H1 (cell line): ENCODE results near the gene MAGEA9B. TPM values are rescaled to one million over a fixed set of nuclear protein-coding genes. Genes with fewer than 3 reads are reported as not detected.
A peak's percentile ranks its signal among the peaks of the same experiment; 100 is the strongest.

Experiments
- CTCF ChIA-PET: fragments of 300-600 bp; sonication (Branson Sonifier 250); formaldehyde crosslinking; loops from one replicate; lab custom pipeline; 2021; ENCODE audit not compliant: partially characterized antibody; lab: Charles Lee
- POLR2A ChIA-PET: fragments of 300-600 bp; sonication (Branson Sonifier 250); formaldehyde crosslinking; loops from one replicate; lab custom pipeline; 2021; ENCODE audit warnings: inconsistent platforms; ENCODE audit not compliant: partially characterized antibody; lab: Charles Lee
- DNase-seq, 2 experiments: peaks; one replicate each; pipeline versions ENCODE4 v3.0.0 to v3.0.0-alpha.2; 2010 to 2022; ENCODE audit warnings: low spot score in 2 of 2, low read depth in 1 of 2, mixed read lengths in 1 of 2
- FAIRE-seq: peaks from 2 replicates; lab custom pipeline; 2011; peaks lifted over from hg19 to GRCh38; lab: Jason Lieb, UNC
- H2AFZ ChIP-seq: 2 replicates; pipeline ENCODE4 v1.8.1; 2012; ENCODE audit warnings: low read length, inconsistent platforms
- H2AK5ac ChIP-seq: 2 replicates; pipeline ENCODE4 v1.6.1; 2013; ENCODE audit warnings: low read depth, low read length
- H2BK120ac ChIP-seq: replicated peaks from 2 replicates; pipeline ENCODE3; 2013; ENCODE audit warnings: low read depth, low read length, inconsistent platforms
- H2BK12ac ChIP-seq: 2 replicates; pipeline ENCODE4 v1.6.1; 2013; ENCODE audit warnings: low read depth, low read length
- H2BK15ac ChIP-seq: 2 replicates; pipeline ENCODE4 v1.6.1; 2013; ENCODE audit warnings: low read length
- H2BK20ac ChIP-seq: 2 replicates; pipeline ENCODE4 v1.6.1; 2013; ENCODE audit warnings: low read length
- H2BK5ac ChIP-seq: 2 replicates; pipeline ENCODE4 v1.6.1; 2013; ENCODE audit warnings: low read depth, low read length
- H3K14ac ChIP-seq: 2 replicates; pipeline ENCODE4 v1.6.1; 2013; ENCODE audit warnings: inconsistent platforms; ENCODE audit not compliant: insufficient read length
- H3K18ac ChIP-seq: 2 replicates; pipeline ENCODE4 v1.6.1; 2013; ENCODE audit warnings: low read length; ENCODE audit errors: extremely low read depth
- H3K23ac ChIP-seq: 2 replicates; pipeline ENCODE4 v1.6.1; 2013; ENCODE audit warnings: inconsistent platforms; ENCODE audit not compliant: insufficient read length
- H3K23me2 ChIP-seq: 2 replicates; pipeline ENCODE4 v1.6.1; 2013; ENCODE audit warnings: low read depth, low read length
- H3K27ac ChIP-seq: 2 replicates; pipeline ENCODE4 v1.6.1; 2011; ENCODE audit warnings: low read depth, low read length, inconsistent platforms
- H3K27me3 ChIP-seq, 4 experiments: replicated peaks in 1 of 4; 1 replicate in 1 of 4; 2 replicates in 3 of 4; pipeline versions ENCODE4 v1.6.1 to v1.8.1; 2011 to 2013; ENCODE audit warnings: low read length in 3 of 4, mild to moderate bottlenecking in 3 of 4, inconsistent platforms in 2 of 4, mixed read lengths in 2 of 4, moderate library complexity in 1 of 4; ENCODE audit not compliant: control insufficient read depth in 3 of 4, insufficient read depth in 3 of 4; ENCODE audit errors: extremely low read depth in 1 of 4
- H3K36me3 ChIP-seq, 4 experiments: 2 replicates each; pipeline versions ENCODE4 v1.6.1 to v1.8.1; 2011 to 2013; ENCODE audit warnings: mild to moderate bottlenecking in 4 of 4, low read length in 3 of 4, moderate library complexity in 2 of 4, control low read depth in 1 of 4, inconsistent platforms in 1 of 4; ENCODE audit not compliant: insufficient read depth in 4 of 4, control insufficient read depth in 2 of 4
- H3K4ac ChIP-seq: replicated peaks from 2 replicates; pipeline ENCODE3; 2013; ENCODE audit warnings: low read length, low read depth, mixed read lengths, inconsistent platforms; ENCODE audit not compliant: insufficient read length
- H3K4me1 ChIP-seq, 4 experiments: replicated peaks in 1 of 4; 1 replicate in 1 of 4; 2 replicates in 3 of 4; pipeline versions ENCODE4 v1.6.1 to v1.8.1; 2011 to 2013; ENCODE audit warnings: low read length in 3 of 4, inconsistent platforms in 2 of 4, mixed read lengths in 1 of 4; ENCODE audit not compliant: insufficient read depth in 4 of 4, control insufficient read depth in 3 of 4
- H3K4me2 ChIP-seq, 2 experiments: 2 replicates each; pipeline versions ENCODE4 v1.6.1 to v1.8.1; 2011 to 2013; ENCODE audit warnings: low read depth in 2 of 2, low read length in 2 of 2, control low read depth in 1 of 2, inconsistent platforms in 1 of 2, mild to moderate bottlenecking in 1 of 2; ENCODE audit not compliant: insufficient read depth in 1 of 2
- H3K4me3 ChIP-seq, 4 experiments: fragments of 200-600, 300-600 bp in 1 of 4; sonication (generic), shearing (Covaris generic), sonication (Bioruptor Twin) in 1 of 4; 2 replicates each; pipeline versions ENCODE4 v1.5.1 to v1.8.1; 2011 to 2016; ENCODE audit warnings: low read length in 4 of 4, low read depth in 3 of 4, control low read depth in 2 of 4, inconsistent platforms in 2 of 4, mild to moderate bottlenecking in 2 of 4, mixed read lengths in 1 of 4, moderate library complexity in 1 of 4; ENCODE audit not compliant: insufficient read depth in 2 of 4; ENCODE audit errors: extremely low read depth in 1 of 4
- H3K56ac ChIP-seq: replicated peaks from 2 replicates; pipeline ENCODE3; 2013; ENCODE audit warnings: low read depth, mild to moderate bottlenecking, mixed read lengths, low read length, inconsistent platforms; ENCODE audit not compliant: insufficient read length
- H3K79me1 ChIP-seq: 2 replicates; pipeline ENCODE4 v1.6.1; 2013; ENCODE audit warnings: low read depth, low read length, control low read depth
- H3K79me2 ChIP-seq, 2 experiments: 2 replicates each; pipeline versions ENCODE4 v1.6.1 to v1.8.1; 2012 to 2013; ENCODE audit warnings: low read length in 2 of 2, mild to moderate bottlenecking in 2 of 2, inconsistent platforms in 1 of 2; ENCODE audit not compliant: insufficient read depth in 2 of 2, control insufficient read depth in 1 of 2
- H3K9ac ChIP-seq, 4 experiments: replicated peaks in 1 of 4; 1 replicate in 1 of 4; 2 replicates in 3 of 4; pipeline versions ENCODE4 v1.6.1 to v1.8.1; 2011 to 2013; ENCODE audit warnings: low read depth in 3 of 4, low read length in 3 of 4, control low read depth in 2 of 4, mild to moderate bottlenecking in 2 of 4, moderate library complexity in 2 of 4, inconsistent platforms in 1 of 4; ENCODE audit errors: extremely low read depth in 1 of 4
- H3K9me3 ChIP-seq, 2 experiments: 2 replicates each; pipeline versions ENCODE4 v1.6.1 to v1.8.1; 2012 to 2013; ENCODE audit warnings: mild to moderate bottlenecking in 2 of 2, moderate library complexity in 2 of 2, control low read depth in 1 of 2, inconsistent platforms in 1 of 2, low read depth in 1 of 2, low read length in 1 of 2, mixed read lengths in 1 of 2; ENCODE audit not compliant: insufficient read depth in 2 of 2
- H4K20me1 ChIP-seq, 2 experiments: replicated peaks in 1 of 2; 2 replicates each; pipeline versions ENCODE3 to v1.8.1; 2011 to 2013; ENCODE audit warnings: inconsistent platforms in 2 of 2, low read length in 2 of 2, mild to moderate bottlenecking in 1 of 2; ENCODE audit not compliant: insufficient read depth in 2 of 2, control insufficient read depth in 1 of 2
- H4K5ac ChIP-seq: 2 replicates; pipeline ENCODE4 v1.6.1; 2013; ENCODE audit warnings: low read length, low read depth, mixed read lengths, inconsistent platforms; ENCODE audit not compliant: insufficient read length
- H4K8ac ChIP-seq: 2 replicates; pipeline ENCODE4 v1.8.0; 2013; ENCODE audit warnings: mild to moderate bottlenecking, moderate library complexity, low read length, inconsistent platforms; ENCODE audit not compliant: insufficient read depth; ENCODE audit errors: extremely low read depth
- H4K91ac ChIP-seq: replicated peaks from 2 replicates; pipeline ENCODE3; 2013; ENCODE audit warnings: low read length, mixed read lengths, inconsistent platforms; ENCODE audit not compliant: insufficient read length
- CBX8 ChIP-seq: fragments of 300-800, 300-1000 bp; sonication (generic); IDR thresholded peaks from 2 replicates; pipeline ENCODE4 v1.7.1; 2016; ENCODE audit warnings: low read depth, low read length, borderline replicate concordance
- CREB1 ChIP-seq: IDR thresholded peaks from 2 replicates; pipeline ENCODE4 v1.6.1; 2012; ENCODE audit warnings: inconsistent platforms
- GABPA ChIP-seq: IDR thresholded peaks from 2 replicates; pipeline ENCODE4 v1.6.1; 2011; ENCODE audit warnings: mild to moderate bottlenecking, low read length, moderate library complexity, borderline replicate concordance; ENCODE audit not compliant: insufficient read depth
- GTF2F1 ChIP-seq: IDR thresholded peaks from 2 replicates; pipeline ENCODE4 v1.6.1; 2012; ENCODE audit warnings: low read depth, low read length, improper control_type of control experiment, borderline replicate concordance
- JUN ChIP-seq: IDR thresholded peaks from 2 replicates; pipeline ENCODE4 v1.6.1; 2011; ENCODE audit warnings: low read depth, mild to moderate bottlenecking, improper control_type of control experiment, low read length
- JUND ChIP-seq: IDR thresholded peaks from 2 replicates; pipeline ENCODE4 v1.6.1; 2011; ENCODE audit warnings: mild to moderate bottlenecking, improper control_type of control experiment, low read length
- POU5F1 ChIP-seq: IDR thresholded peaks from 2 replicates; pipeline ENCODE4 v1.6.1; 2011; ENCODE audit warnings: low read depth, mild to moderate bottlenecking, low read length, moderate library complexity
- RNF2 ChIP-seq: fragments of 200-900, 300-1000 bp; sonication (generic); IDR thresholded peaks from 2 replicates; pipeline ENCODE4 v1.7.1; 2016; ENCODE audit warnings: borderline replicate concordance, low read depth, mild to moderate bottlenecking, antibody characterized with exemption, low read length; ENCODE audit not compliant: poor library complexity, severe bottlenecking; ENCODE audit errors: missing control alignments
- SIN3A ChIP-seq, 2 experiments: IDR thresholded peaks in 1 of 2; conservative IDR thresholded peaks in 1 of 2; 2 replicates each; pipeline ENCODE4 v1.6.1; 2011 to 2012; ENCODE audit warnings: low read length in 2 of 2, improper control_type of control experiment in 1 of 2, low read depth in 1 of 2, mild to moderate bottlenecking in 1 of 2
- TAF7 ChIP-seq: optimal IDR thresholded peaks from 2 replicates; pipeline ENCODE3; 2011; ENCODE audit warnings: low read depth, mild to moderate bottlenecking, inconsistent platforms, low read length, moderate library complexity, borderline replicate concordance
- ZNF274 ChIP-seq: IDR thresholded peaks from 2 replicates; pipeline ENCODE4 v1.7.0; 2012; ENCODE audit warnings: low read length, borderline replicate concordance; ENCODE audit errors: extremely low read depth
- WGBS, 2 experiments: shearing (Covaris generic) in 1 of 2; methylation state at CpG; one replicate each; pipeline versions ENCODE4 v1.1.6 to v1.1.7; 2013 to 2015; ENCODE audit warnings: low lambda C conversion rate in 2 of 2, mixed read lengths in 2 of 2, inconsistent platforms in 1 of 2, low coverage in 1 of 2, missing lambda C conversion rate in 1 of 2; ENCODE audit not compliant: insufficient replicate concordance in 2 of 2, insufficient coverage in 1 of 2, insufficient read length in 1 of 2; ENCODE audit errors: extremely low coverage in 1 of 2, missing lambda C conversion rate in 1 of 2; 5-methylcytosine and 5-hydroxymethylcytosine counted together
- polyA plus RNA-seq, 7 experiments: library from polyadenylated mRNA; depleted of rRNA in 3 of 7; stranded (reverse) in 5 of 7; unstranded in 2 of 7; fragments of >200 nt in 5 of 7; fragments of 200-250 nt in 2 of 7; gene quantifications; 1 replicate in 5 of 7; 2 replicates in 1 of 7; 4 replicates in 1 of 7; pipeline versions ENCODE4 v1.2.1 to v1.2.3, GENCODE V29; 2011 to 2013; ENCODE audit warnings: missing spikeins in 2 of 7, mixed read lengths in 2 of 7
- total RNA-seq: library from RNA; stranded (reverse); fragmentation: NEBNext Ultra II Directional; extraction: Animal tissue kit (Norgen Biotek cat#: 25700); gene quantifications from 2 replicates; pipeline ENCODE4 v1.2.1, GENCODE V29; 2021
- TF ChIP-seq, protein P1 (sequence below): IDR thresholded peaks from 2 replicates; pipeline ENCODE4 v1.6.1; 2012; ENCODE audit warnings: inconsistent platforms

MAGEA9B gene
- total and polyA plus RNA-seq, 2 of the 8 experiments (the other 6 are each of a cell fraction or from before 2014, with no cell fraction given) = 0.06 TPM; not detected in 1

DNA sequence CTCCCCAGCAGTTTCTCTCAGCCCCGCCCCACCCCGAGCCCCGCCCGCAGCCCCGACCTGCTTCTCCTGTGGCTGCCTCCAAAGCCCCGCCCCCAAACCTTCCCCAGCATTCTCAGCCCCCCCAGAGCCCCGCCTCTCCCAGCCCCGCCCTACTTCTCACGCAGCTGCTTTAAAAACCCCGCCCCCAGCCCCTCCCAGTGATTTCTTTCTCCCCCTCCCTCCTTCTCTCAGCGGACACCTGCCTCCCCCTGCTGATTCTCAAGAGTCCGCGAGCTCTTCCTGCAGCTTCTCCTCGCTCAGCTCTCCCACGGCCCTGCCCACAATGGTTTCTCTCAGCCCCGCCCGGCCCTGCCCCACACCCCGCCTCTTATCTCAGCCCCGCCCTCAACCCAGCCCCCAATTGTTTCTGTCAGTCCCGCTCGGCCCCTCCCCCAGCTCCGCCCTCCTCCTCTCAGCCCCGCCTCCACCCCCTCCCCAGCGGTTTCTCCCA is 47.1 kb downstream of the MAGEA9B start:
- H3K18ac ChIP-seq = no peak overlapping the region; the same call in 1 of the 2 replicates
- no peak overlapping the region for H3K23ac ChIP-seq
- H3K14ac ChIP-seq = no peak overlapping the region
- H3K9ac ChIP-seq = 0 out of 7 replicates have a peak overlapping the region, but pooled peaks of 1 of the 4 experiments have one; percentile 37
- H2BK5ac ChIP-seq = no peak overlapping the region
- H2AK5ac ChIP-seq = no peak overlapping the region
- peak; percentile 60 to 79 for DNase-seq
- no peaks in the 10 kb centered on the region for H3K79me1 ChIP-seq
- H3K27me3 ChIP-seq = no peaks in the 10 kb centered on the region; a peak in 1 of 7 replicates
- H3K79me2 ChIP-seq = no peaks in the 10 kb centered on the region
- H2BK15ac ChIP-seq = no peak overlapping the region
- CTCF ChIA-PET = interaction anchor here (1.0 to 1.9 kb wide), 5 partner anchors 10 to 27 kb away, joined by 3 to 11 read pairs (median 3); no protein-coding TSS in a partner anchor
- no peak overlapping the region for H4K91ac ChIP-seq
- WGBS, 2 experiments = no CpG with 5 or more reads among the region's 24 CpGs
- no peak overlapping the region for H4K5ac ChIP-seq
- POLR2A ChIA-PET = interaction anchor here (1.2 kb wide), 1 partner anchor 10 kb away, joined by 3 read pairs; no protein-coding TSS in a partner anchor
- no peak overlapping the region for H3K56ac ChIP-seq
- peak overlapping the region in 2 of 4 experiments; percentile 58 to 68; a peak in 5 of 8 replicates for H3K4me3 ChIP-seq
- peak overlapping the region; percentile 89 to 94 for H3K4me2 ChIP-seq
- no peak overlapping the region for H2BK12ac ChIP-seq
- no peaks in the 10 kb centered on the region for H4K20me1 ChIP-seq
- H2BK120ac ChIP-seq = no peak overlapping the region
- no peaks in the 10 kb centered on the region for H3K9me3 ChIP-seq
- H4K8ac ChIP-seq = no peak overlapping the region; the same call in 1 of the 2 replicates
- peaks cover 9% of the 10 kb centered on the region; the same call in 1 of the 2 replicates for H3K23me2 ChIP-seq
- no peaks in the 10 kb centered on the region for H3K36me3 ChIP-seq
- H2BK20ac ChIP-seq = no peak overlapping the region
- H3K4ac ChIP-seq = no peak overlapping the region
- no peak overlapping the region for H3K27ac ChIP-seq
- H2AFZ ChIP-seq = no peak overlapping the region
- FAIRE-seq = no peak
- peaks cover 0 to 5% (median 4%) of the 10 kb centered on the region in 4 experiments; a peak in 3 of 7 replicates for H3K4me1 ChIP-seq
- no peak for TF ChIP-seq POU5F1
- no peak for TF ChIP-seq JUND
- TF ChIP-seq GABPA = no peak
- no peak for TF ChIP-seq ZNF274
- TF ChIP-seq, protein P1, sequence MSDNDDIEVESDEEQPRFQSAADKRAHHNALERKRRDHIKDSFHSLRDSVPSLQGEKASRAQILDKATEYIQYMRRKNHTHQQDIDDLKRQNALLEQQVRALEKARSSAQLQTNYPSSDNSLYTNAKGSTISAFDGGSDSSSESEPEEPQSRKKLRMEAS = no peak
- TF ChIP-seq CBX8 = no peak
- no peak for TF ChIP-seq SIN3A (conservative IDR thresholded peaks at IDR 0.05 in 1 of 2, IDR thresholded peaks at IDR 0.05 in 1 of 2; ENCODE audit: low read depth in 1 of 2, low read length in 2 of 2)
- no peak for TF ChIP-seq TAF7
- no peak for TF ChIP-seq GTF2F1
- no peak for TF ChIP-seq RNF2
- no peak for TF ChIP-seq JUN
- no peak for TF ChIP-seq CREB1
